Neural cell (in vitro differentiated cells): ENCODE results near the gene PLAAT2. TPM values are rescaled to one million over a fixed set of nuclear protein-coding genes. Genes with fewer than 3 reads are reported as not detected.
"Not testable (repeated sequence)": the region's sequence is repeated elsewhere in the genome, so short reads cannot be mapped to it uniquely, and the experiment has no call there.

Experiments
- H2AFZ ChIP-seq: fragments of 200-600, 300-800 bp; sonication (generic), shearing (Covaris generic); 2 replicates; pipeline ENCODE4 v1.6.0; 2014; ENCODE audit warnings: low read depth, mild to moderate bottlenecking, antibody characterized with exemption, low read length, moderate library complexity
- H3F3A ChIP-seq: fragments of 200-600 bp; shearing (Covaris generic); 2 replicates; pipeline ENCODE4 v1.6.1; 2016; ENCODE audit warnings: mild to moderate bottlenecking, moderate library complexity, mixed read lengths, antibody characterized with exemption, low read length; ENCODE audit not compliant: insufficient read depth, poor library complexity, severe bottlenecking
- H3K27ac ChIP-seq: fragments of 200-600, 300-800 bp; sonication (generic), shearing (Covaris generic); 2 replicates; pipeline ENCODE4 v1.5.1; 2014; ENCODE audit warnings: mild to moderate bottlenecking, low read length, moderate library complexity
- H3K27me3 ChIP-seq: fragments of 300-800, 200-600 bp; sonication (generic), shearing (Covaris generic); 2 replicates; pipeline ENCODE4 v1.6.0; 2014; ENCODE audit warnings: mild to moderate bottlenecking, low read depth, low read length, moderate library complexity; ENCODE audit not compliant: insufficient read depth
- H3K36me3 ChIP-seq: fragments of 300-800, 200-600 bp; sonication (generic), shearing (Covaris generic); 2 replicates; pipeline ENCODE4 v1.5.1; 2014; ENCODE audit warnings: mild to moderate bottlenecking, antibody characterized with exemption, low read length, moderate library complexity; ENCODE audit not compliant: insufficient read depth
- H3K4me2 ChIP-seq: fragments of 300-800, 200-600 bp; sonication (generic), shearing (Covaris generic); 2 replicates; pipeline ENCODE4 v1.6.0; 2014; ENCODE audit warnings: mild to moderate bottlenecking, low read length
- H3K4me3 ChIP-seq: fragments of 300-800, 200-600 bp; sonication (generic), shearing (Covaris generic); 2 replicates; pipeline ENCODE4 v1.5.1; 2014; ENCODE audit warnings: mild to moderate bottlenecking, low read length, moderate library complexity
- H3K79me2 ChIP-seq: fragments of 200-600 bp; shearing (Covaris generic); replicated peaks from 2 replicates; pipeline ENCODE4 v1.6.0; 2014; ENCODE audit warnings: mild to moderate bottlenecking, low read length, moderate library complexity; ENCODE audit not compliant: insufficient read depth
- H3K9ac ChIP-seq: fragments of 300-800, 200-600 bp; sonication (generic), shearing (Covaris generic); 2 replicates; pipeline ENCODE4 v1.6.1; 2016; ENCODE audit warnings: mild to moderate bottlenecking, low read length, mixed read lengths
- H3K9me2 ChIP-seq: fragments of 200-600 bp; shearing (Covaris generic); 2 replicates; pipeline ENCODE4 v1.6.1; 2016; ENCODE audit warnings: mild to moderate bottlenecking, low read length, mixed read lengths; ENCODE audit not compliant: insufficient read depth
- H3K9me3 ChIP-seq: fragments of 200-600, 300-800 bp; sonication (generic), shearing (Covaris generic); 2 replicates; pipeline ENCODE4 v1.6.1; 2016; ENCODE audit warnings: mild to moderate bottlenecking, mixed run types, low read length, moderate library complexity, mixed read lengths
- H4K20me1 ChIP-seq: fragments of 200-600 bp; shearing (Covaris generic); 2 replicates; pipeline ENCODE4 v1.6.1; 2016; ENCODE audit warnings: mild to moderate bottlenecking, mixed run types; ENCODE audit not compliant: insufficient read depth
- EP300 ChIP-seq: fragments of 450-650 bp; conservative IDR thresholded peaks from 2 replicates; pipeline ENCODE4 v1.6.1; 2014; ENCODE audit warnings: antibody characterized with exemption, mild to moderate bottlenecking, moderate library complexity; ENCODE audit not compliant: poor library complexity, severe bottlenecking
- EZH2 ChIP-seq: fragments of 200-600, 300-800 bp; shearing (Covaris generic), sonication (generic); IDR thresholded peaks from 2 replicates; pipeline ENCODE4 v1.6.1; 2014; ENCODE audit warnings: antibody characterized with exemption, low read length, borderline replicate concordance, mild to moderate bottlenecking; ENCODE audit not compliant: insufficient read depth, poor library complexity, severe bottlenecking
- MXI1 ChIP-seq: fragments of 450-650 bp; conservative IDR thresholded peaks from 2 replicates; pipeline ENCODE4 v1.6.1; 2014; ENCODE audit warnings: antibody characterized with exemption, mild to moderate bottlenecking; ENCODE audit not compliant: poor library complexity, severe bottlenecking
- POLR2AphosphoS5 ChIP-seq: IDR thresholded peaks from 2 replicates; pipeline ENCODE4 v1.6.1; 2012
- RAD21 ChIP-seq: fragments of 450-650 bp; conservative IDR thresholded peaks from 2 replicates; pipeline ENCODE4 v1.6.1; 2014; ENCODE audit warnings: antibody characterized with exemption, mild to moderate bottlenecking, moderate library complexity
- SMC3 ChIP-seq: fragments of 450-650 bp; conservative IDR thresholded peaks from 2 replicates; pipeline ENCODE4 v1.6.1; 2014; ENCODE audit warnings: antibody characterized with exemption, mild to moderate bottlenecking, moderate library complexity; ENCODE audit not compliant: poor library complexity
- TAF1 ChIP-seq: IDR thresholded peaks from 2 replicates; pipeline ENCODE4 v1.6.1; 2012; ENCODE audit warnings: low read depth
- polyA plus RNA-seq: library from polyadenylated mRNA; depleted of rRNA; stranded (reverse); fragments of >200 nt; gene quantifications from 2 replicates; pipeline ENCODE4 v1.2.3, GENCODE V29; 2014
- TF ChIP-seq, protein P1 (sequence below): IDR thresholded peaks from 2 replicates; pipeline ENCODE4 v1.6.1; 2012; ENCODE audit warnings: borderline replicate concordance
- TF ChIP-seq, protein P2 (sequence below): fragments of 450-650 bp; IDR thresholded peaks from 2 replicates; pipeline ENCODE4 v1.5.1; 2014; ENCODE audit warnings: antibody characterized with exemption, mild to moderate bottlenecking, moderate library complexity; ENCODE audit not compliant: poor library complexity, severe bottlenecking

The PLAAT2 gene
- polyA plus RNA-seq, 1 donor from 2014 or later: not detected

DNA sequence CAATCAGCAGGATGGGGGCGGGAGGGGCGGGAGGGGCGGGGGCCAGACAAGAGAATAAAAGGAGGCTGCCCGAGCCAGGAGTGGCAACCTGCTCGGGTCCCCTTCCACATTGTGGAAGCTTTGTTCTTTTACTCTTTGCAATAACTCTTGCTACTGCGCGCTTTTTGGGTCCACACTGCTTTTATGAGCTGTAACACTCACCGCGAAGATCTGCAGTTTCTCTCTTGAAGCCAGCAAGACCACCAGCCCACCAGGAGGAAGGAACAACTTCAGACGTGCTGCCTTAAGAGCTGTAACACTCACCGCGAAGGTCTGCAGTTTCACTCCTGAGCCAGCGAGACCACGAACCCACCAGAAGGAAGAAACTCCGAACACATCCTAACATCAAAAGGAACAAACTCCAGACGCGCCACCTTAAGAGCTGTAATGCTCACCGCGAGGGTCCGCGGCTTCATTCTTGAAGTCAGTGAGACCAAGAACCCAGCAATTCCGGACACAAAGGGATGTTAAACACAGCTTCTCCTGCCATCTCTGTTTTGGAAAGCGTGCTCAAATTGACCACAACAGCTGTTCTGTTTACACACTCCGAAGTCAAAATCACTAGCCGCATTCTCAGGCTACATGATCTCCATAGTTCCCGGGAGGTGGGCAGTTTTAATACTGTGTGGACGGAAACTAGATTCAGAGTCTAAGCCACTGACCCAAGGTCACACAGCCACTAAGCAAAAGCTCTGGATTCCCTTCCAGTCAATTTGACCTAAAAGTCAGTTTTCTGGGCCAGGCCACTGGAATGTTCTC, 11.9 kb downstream of the PLAAT2 start:
- no peaks in the 10 kb centered on the region for H3K27me3 ChIP-seq
- no peak overlapping the region for H3K27ac ChIP-seq
- H3K36me3 ChIP-seq: no peaks in the 10 kb centered on the region
- no peak overlapping the region for H3K4me3 ChIP-seq
- TF ChIP-seq, protein P1, sequence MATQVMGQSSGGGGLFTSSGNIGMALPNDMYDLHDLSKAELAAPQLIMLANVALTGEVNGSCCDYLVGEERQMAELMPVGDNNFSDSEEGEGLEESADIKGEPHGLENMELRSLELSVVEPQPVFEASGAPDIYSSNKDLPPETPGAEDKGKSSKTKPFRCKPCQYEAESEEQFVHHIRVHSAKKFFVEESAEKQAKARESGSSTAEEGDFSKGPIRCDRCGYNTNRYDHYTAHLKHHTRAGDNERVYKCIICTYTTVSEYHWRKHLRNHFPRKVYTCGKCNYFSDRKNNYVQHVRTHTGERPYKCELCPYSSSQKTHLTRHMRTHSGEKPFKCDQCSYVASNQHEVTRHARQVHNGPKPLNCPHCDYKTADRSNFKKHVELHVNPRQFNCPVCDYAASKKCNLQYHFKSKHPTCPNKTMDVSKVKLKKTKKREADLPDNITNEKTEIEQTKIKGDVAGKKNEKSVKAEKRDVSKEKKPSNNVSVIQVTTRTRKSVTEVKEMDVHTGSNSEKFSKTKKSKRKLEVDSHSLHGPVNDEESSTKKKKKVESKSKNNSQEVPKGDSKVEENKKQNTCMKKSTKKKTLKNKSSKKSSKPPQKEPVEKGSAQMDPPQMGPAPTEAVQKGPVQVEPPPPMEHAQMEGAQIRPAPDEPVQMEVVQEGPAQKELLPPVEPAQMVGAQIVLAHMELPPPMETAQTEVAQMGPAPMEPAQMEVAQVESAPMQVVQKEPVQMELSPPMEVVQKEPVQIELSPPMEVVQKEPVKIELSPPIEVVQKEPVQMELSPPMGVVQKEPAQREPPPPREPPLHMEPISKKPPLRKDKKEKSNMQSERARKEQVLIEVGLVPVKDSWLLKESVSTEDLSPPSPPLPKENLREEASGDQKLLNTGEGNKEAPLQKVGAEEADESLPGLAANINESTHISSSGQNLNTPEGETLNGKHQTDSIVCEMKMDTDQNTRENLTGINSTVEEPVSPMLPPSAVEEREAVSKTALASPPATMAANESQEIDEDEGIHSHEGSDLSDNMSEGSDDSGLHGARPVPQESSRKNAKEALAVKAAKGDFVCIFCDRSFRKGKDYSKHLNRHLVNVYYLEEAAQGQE: no peak
- TF ChIP-seq EP300: no peak
- TF ChIP-seq SMC3: no peak
- TF ChIP-seq MXI1: no peak
- no peak for TF ChIP-seq RAD21
- TF ChIP-seq TAF1: no peak
- TF ChIP-seq, protein P2, sequence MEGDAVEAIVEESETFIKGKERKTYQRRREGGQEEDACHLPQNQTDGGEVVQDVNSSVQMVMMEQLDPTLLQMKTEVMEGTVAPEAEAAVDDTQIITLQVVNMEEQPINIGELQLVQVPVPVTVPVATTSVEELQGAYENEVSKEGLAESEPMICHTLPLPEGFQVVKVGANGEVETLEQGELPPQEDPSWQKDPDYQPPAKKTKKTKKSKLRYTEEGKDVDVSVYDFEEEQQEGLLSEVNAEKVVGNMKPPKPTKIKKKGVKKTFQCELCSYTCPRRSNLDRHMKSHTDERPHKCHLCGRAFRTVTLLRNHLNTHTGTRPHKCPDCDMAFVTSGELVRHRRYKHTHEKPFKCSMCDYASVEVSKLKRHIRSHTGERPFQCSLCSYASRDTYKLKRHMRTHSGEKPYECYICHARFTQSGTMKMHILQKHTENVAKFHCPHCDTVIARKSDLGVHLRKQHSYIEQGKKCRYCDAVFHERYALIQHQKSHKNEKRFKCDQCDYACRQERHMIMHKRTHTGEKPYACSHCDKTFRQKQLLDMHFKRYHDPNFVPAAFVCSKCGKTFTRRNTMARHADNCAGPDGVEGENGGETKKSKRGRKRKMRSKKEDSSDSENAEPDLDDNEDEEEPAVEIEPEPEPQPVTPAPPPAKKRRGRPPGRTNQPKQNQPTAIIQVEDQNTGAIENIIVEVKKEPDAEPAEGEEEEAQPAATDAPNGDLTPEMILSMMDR: no peak
- TF ChIP-seq POLR2AphosphoS5: no peak
- no peak for TF ChIP-seq EZH2
- H2AFZ ChIP-seq: no peak overlapping the region
- no peaks in the 10 kb centered on the region for H3F3A ChIP-seq
- H3K79me2 ChIP-seq: no peaks in the 10 kb centered on the region
- H3K9me2 ChIP-seq: no peaks in the 10 kb centered on the region
- no peaks in the 10 kb centered on the region for H4K20me1 ChIP-seq
- no peaks in the 10 kb centered on the region for H3K9me3 ChIP-seq
- no peak overlapping the region for H3K9ac ChIP-seq
- H3K4me2 ChIP-seq: no peak overlapping the region

DNA sequence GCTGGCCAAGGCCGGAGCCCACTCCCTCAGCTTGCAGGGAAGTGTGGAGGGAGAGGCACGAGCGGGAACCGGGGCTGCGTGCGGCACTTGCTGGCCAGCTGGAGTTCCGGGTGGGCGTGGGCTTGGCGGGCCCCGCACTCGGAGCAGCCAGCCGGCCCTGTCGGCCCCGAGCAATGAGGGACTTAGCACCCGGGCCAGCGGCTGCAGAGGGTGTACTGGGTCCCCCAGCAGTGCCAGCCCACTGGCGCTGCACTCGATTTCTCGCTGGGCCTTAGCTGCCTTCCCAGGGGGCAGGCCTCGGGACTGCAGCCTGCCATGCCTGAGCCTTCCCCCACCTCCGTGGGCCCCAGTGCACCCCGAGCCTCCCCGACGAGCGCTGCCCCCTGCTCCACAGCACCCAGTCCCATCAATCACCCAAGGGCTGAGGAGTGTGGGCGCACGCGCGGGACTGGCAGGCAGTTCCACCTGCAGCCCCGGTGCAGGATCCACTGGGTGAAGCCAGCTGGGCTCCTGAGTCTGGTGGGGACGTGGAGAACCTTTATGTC, 13.0 kb downstream of the PLAAT2 start:
- not testable (repeated sequence) for H3K79me2 ChIP-seq, H3K27ac ChIP-seq, H2AFZ ChIP-seq, H3K36me3 ChIP-seq, H3K4me2 ChIP-seq, H3F3A ChIP-seq, H3K4me3 ChIP-seq, H4K20me1 ChIP-seq, H3K9ac ChIP-seq, H3K27me3 ChIP-seq, H3K9me2 ChIP-seq, H3K9me3 ChIP-seq
